NCI-H1417 treated with DMSO at 0.1 percent for 48 hours (cell line): ENCODE measurements around the gene CNTNAP5.

Source experiments
- DNase-seq: peaks from one replicate; lab custom pipeline; 2025; lab: John Stamatoyannopoulos, UW

CNTNAP5 gene

GRCh38 chr2:124894199-124894598, 869.1 kb downstream of the CNTNAP5 start:
- DNase-seq: no peak

GRCh38 chr2:124898827-124899226, 873.7 kb downstream of the CNTNAP5 start:
- no peak for DNase-seq

GRCh38 chr2:124908411-124908810, 883.3 kb downstream of the CNTNAP5 start:
- DNase-seq: no peak

GRCh38 chr2:124911560-124911959, 886.5 kb downstream of the CNTNAP5 start:
- no peak for DNase-seq

- DNase-seq: no peak
These were observed 888.8 kb downstream of the CNTNAP5 start for GRCh38 chr2:124913868-124914267.

- no peak for DNase-seq
These were observed 890.5 kb downstream of the CNTNAP5 start for GRCh38 chr2:124915567-124915966.

GRCh38 chr2:124919296-124919695, 894.2 kb downstream of the CNTNAP5 start:
- no peak for DNase-seq

- no peak for DNase-seq
These were observed 895.4 kb downstream of the CNTNAP5 start for GRCh38 chr2:124920448-124920847.

GRCh38 chr2:124921191-124921590, 896.1 kb downstream of the CNTNAP5 start:
- no peak for DNase-seq

- DNase-seq: no peak
These were observed 898.0 kb downstream of the CNTNAP5 start for GRCh38 chr2:124923097-124923496.

- DNase-seq: no peak
These were observed 908.8 kb downstream of the CNTNAP5 start for GRCh38 chr2:124933883-124934282.

- no peak for DNase-seq
These were observed 928.8 kb downstream of the CNTNAP5 start for GRCh38 chr2:124953921-124954320.

GRCh38 chr2:124959581-124959980, 934.5 kb downstream of the CNTNAP5 start:
- DNase-seq: no peak

GRCh38 chr2:124961132-124961531, 936.0 kb downstream of the CNTNAP5 start:
- DNase-seq: no peak
